ENCODE measurements around the gene TMEM79. TPM values are rescaled to one million over a fixed set of nuclear protein-coding genes. Genes with fewer than 3 reads are reported as not detected.
A peak's percentile ranks its signal among the peaks of the same experiment; 100 is the strongest.

Gene TMEM79
- total and polyA plus RNA-seq, 2 experiments from 2014 or later: 1.8 to 3.8 TPM

GRCh38 chr1:156286061-156286460 lies 1.9 kb downstream of the TMEM79 start:
- no peaks in the 10 kb centered on the region; the same call in 1 of the 2 replicates for H4K20me1 ChIP-seq (ENCODE audit: insufficient read depth)
- H3K9me2 ChIP-seq (ENCODE audit: insufficient read depth): no peaks in the 10 kb centered on the region
- no peak overlapping the region for H3K4me2 ChIP-seq (ENCODE audit: unreplicated experiment)
- H3K9ac ChIP-seq: no peak overlapping the region
- H3K4me3 ChIP-seq: no peak overlapping the region
- peaks cover 50% of the 10 kb centered on the region for H3K79me2 ChIP-seq (ENCODE audit: insufficient read depth)
- no peak for TF ChIP-seq EZH2 (IDR thresholded peaks at IDR 0.05; ENCODE audit: insufficient read depth, poor library complexity, severe bottlenecking)
- no peak for TF ChIP-seq EZH2phosphoT487 (IDR thresholded peaks at IDR 0.05; ENCODE audit: insufficient read depth, low read depth)
- H3K4me1 ChIP-seq (ENCODE audit: insufficient read depth): peaks cover 28% of the 10 kb centered on the region
- in situ Hi-C loops (cut with MboI): no loop called here
- H3K27ac ChIP-seq: no peak overlapping the region
- H3K36me3 ChIP-seq (ENCODE audit: low read depth): 0 out of 2 replicates have a peak, but pooled peaks cover 7% of the 10 kb centered on the region
- H3K9me3 ChIP-seq (ENCODE audit: low read depth): no peaks in the 10 kb centered on the region
- no peaks in the 10 kb centered on the region for H3K27me3 ChIP-seq (replicated peaks; ENCODE audit: insufficient read depth)
- peaks cover 26% of the 10 kb centered on the region for H3F3A ChIP-seq (ENCODE audit: insufficient read depth)
- WGBS, 2 experiments (ENCODE audit: low coverage in 1 of 2, low lambda C conversion rate in 2 of 2, missing lambda C conversion rate in 2 of 2): 98% methylated on average over 8 of the region's 8 CpGs
- no peak overlapping the region for H2AFZ ChIP-seq
- DNase-seq: no peak

- Histone ChIP-seq H3K9ac (no peak overlapping the region), H3K4me3 (no peak overlapping the region; the same call in 1 of the 2 replicates), H3K79me2 (ENCODE audit: insufficient read depth) (peaks cover 36% of the 10 kb centered on the region), H3K9me3 (ENCODE audit: low read depth) (no peaks in the 10 kb centered on the region), H3K36me3 (ENCODE audit: low read depth) (0 out of 2 replicates have a peak, but pooled peaks cover 7% of the 10 kb centered on the region), H4K20me1 (ENCODE audit: insufficient read depth) (no peaks in the 10 kb centered on the region), H3K27me3 (replicated peaks; ENCODE audit: insufficient read depth) (no peaks in the 10 kb centered on the region), H3K9me2 (ENCODE audit: insufficient read depth) (no peaks in the 10 kb centered on the region), H3K4me1 (ENCODE audit: insufficient read depth) (peaks cover 16% of the 10 kb centered on the region), H3K4me2 (ENCODE audit: unreplicated experiment) (peak overlapping the region; percentile 92), H3F3A (ENCODE audit: insufficient read depth) (peaks cover 6% of the 10 kb centered on the region), H2AFZ (no peak overlapping the region), H3K27ac (no peak overlapping the region)
- TF ChIP-seq EZH2 (IDR thresholded peaks at IDR 0.05; ENCODE audit: insufficient read depth, poor library complexity, severe bottlenecking): no peak
- no peak for TF ChIP-seq EZH2phosphoT487 (IDR thresholded peaks at IDR 0.05; ENCODE audit: insufficient read depth, low read depth)
- in situ Hi-C loops (cut with MboI): no loop called here
- DNase-seq: no peak
Observed at GRCh38 chr1:156289857-156290256, 5.7 kb downstream of the TMEM79 start.

GRCh38 chr1:156291226-156292061 lies 7.3 kb downstream of the TMEM79 start:
- Histone ChIP-seq H3K4me2 (ENCODE audit: unreplicated experiment) (peak overlapping the region; percentile 92), H3K9me3 (ENCODE audit: low read depth) (no peaks in the 10 kb centered on the region), H3K79me2 (ENCODE audit: insufficient read depth) (peaks cover 49% of the 10 kb centered on the region), H2AFZ (peak overlapping the region; percentile 86), H3K27me3 (replicated peaks; ENCODE audit: insufficient read depth) (no peaks in the 10 kb centered on the region), H3K4me1 (ENCODE audit: insufficient read depth) (peaks cover 16% of the 10 kb centered on the region), H3K36me3 (ENCODE audit: low read depth) (0 out of 2 replicates have a peak, but pooled peaks cover 7% of the 10 kb centered on the region), H3K9me2 (ENCODE audit: insufficient read depth) (no peaks in the 10 kb centered on the region), H3F3A (ENCODE audit: insufficient read depth) (peaks cover 6% of the 10 kb centered on the region), H3K27ac (peak overlapping the region; percentile 72), H4K20me1 (ENCODE audit: insufficient read depth) (no peaks in the 10 kb centered on the region), H3K4me3 (peak overlapping the region; percentile 71), H3K9ac (peak overlapping the region; percentile 82)
- in situ Hi-C loops (cut with MboI): no loop called here
- DNase-seq: peak; percentile 95
- TF ChIP-seq EZH2phosphoT487 (IDR thresholded peaks at IDR 0.05; ENCODE audit: insufficient read depth, low read depth): no peak
- TF ChIP-seq EZH2 (IDR thresholded peaks at IDR 0.05; ENCODE audit: insufficient read depth, poor library complexity, severe bottlenecking): no peak
- WGBS, 2 experiments (ENCODE audit: low coverage in 1 of 2, low lambda C conversion rate in 2 of 2, missing lambda C conversion rate in 2 of 2): 5 to 7% methylated on average over 37 of the region's 37 CpGs

- no peak overlapping the region for H3K9ac ChIP-seq
- no peak overlapping the region for H3K4me2 ChIP-seq (ENCODE audit: unreplicated experiment)
- DNase-seq: no peak
- H3K27ac ChIP-seq: no peak overlapping the region
- peaks cover 16% of the 10 kb centered on the region for H3K4me1 ChIP-seq (ENCODE audit: insufficient read depth)
- H3K79me2 ChIP-seq (ENCODE audit: insufficient read depth): peaks cover 49% of the 10 kb centered on the region
- H3K36me3 ChIP-seq (ENCODE audit: low read depth): 0 out of 2 replicates have a peak, but pooled peaks cover 7% of the 10 kb centered on the region
- in situ Hi-C loops (cut with MboI): no loop called here
- no peaks in the 10 kb centered on the region for H3K9me3 ChIP-seq (ENCODE audit: low read depth)
- WGBS, 2 experiments (ENCODE audit: low coverage in 1 of 2, low lambda C conversion rate in 2 of 2, missing lambda C conversion rate in 2 of 2): 79 to 86% methylated on average over 8 of the region's 8 CpGs
- H4K20me1 ChIP-seq (ENCODE audit: insufficient read depth): no peaks in the 10 kb centered on the region
- no peak overlapping the region for H3K4me3 ChIP-seq
- H2AFZ ChIP-seq: no peak overlapping the region
- H3K27me3 ChIP-seq (replicated peaks; ENCODE audit: insufficient read depth): no peaks in the 10 kb centered on the region
- H3K9me2 ChIP-seq (ENCODE audit: insufficient read depth): no peaks in the 10 kb centered on the region
- H3F3A ChIP-seq (ENCODE audit: insufficient read depth): peaks cover 6% of the 10 kb centered on the region
- TF ChIP-seq EZH2 (IDR thresholded peaks at IDR 0.05; ENCODE audit: insufficient read depth, poor library complexity, severe bottlenecking) (no peak), EZH2phosphoT487 (IDR thresholded peaks at IDR 0.05; ENCODE audit: insufficient read depth, low read depth) (no peak)
Observed at GRCh38 chr1:156293098-156293434, 8.9 kb downstream of the TMEM79 start.
